BJ (cell line): ENCODE data around the gene SART1. TPM values are rescaled to one million over a fixed set of nuclear protein-coding genes. Genes with fewer than 3 reads are reported as not detected.

ENCODE experiments used
- CTCF ChIA-PET: fragments of 350-600 bp; formaldehyde crosslinking; extraction: SDS; loops from one replicate; lab custom pipeline; 2021; ENCODE audit warnings: antibody characterized with exemption, inconsistent platforms; lab: Yijun Ruan, JAX
- POLR2A ChIA-PET: fragments of 300-600 bp; sonication (Branson Sonifier 250); formaldehyde crosslinking; extraction: SDS; loops from one replicate; lab custom pipeline; 2021; ENCODE audit warnings: antibody characterized with exemption; lab: Charles Lee
- DNase-seq: peaks from one replicate; pipeline ENCODE4 v3.0.0-alpha.2; 2011; ENCODE audit warnings: low read depth
- H3K27me3 ChIP-seq: 2 replicates; pipeline ENCODE4 v1.6.0; 2011; ENCODE audit warnings: low read length; ENCODE audit not compliant: control insufficient read depth, insufficient read depth
- H3K36me3 ChIP-seq: 2 replicates; pipeline ENCODE4 v1.5.1; 2011; ENCODE audit warnings: low read length; ENCODE audit not compliant: control insufficient read depth, insufficient read depth
- H3K4me3 ChIP-seq: 2 replicates; pipeline ENCODE4 v1.5.1; 2011; ENCODE audit warnings: low read depth, mild to moderate bottlenecking, control low read depth, low read length
- polyA plus RNA-seq: library from polyadenylated mRNA; depleted of rRNA; stranded (reverse); fragments of >200 nt; gene quantifications from 2 replicates; pipeline ENCODE4 v1.2.3, GENCODE V29; 2011
- TF ChIP-seq, protein P1 (sequence below): IDR thresholded peaks from 2 replicates; pipeline ENCODE4 v1.5.1; 2011; ENCODE audit warnings: low read depth, mild to moderate bottlenecking, control low read depth, inconsistent platforms, low read length, moderate library complexity; ENCODE audit not compliant: insufficient read depth

SART1 gene
- polyA plus RNA-seq, 1 experiment, result 13.2 TPM

- no peak for DNase-seq
- peak overlapping the region; percentile 81 for H3K4me3 ChIP-seq
- POLR2A ChIA-PET, result interaction anchor here (0.5 to 0.7 kb wide), 2 partner anchors 115 to 143 kb away, joined by 3 read pairs; partner anchors contain the start of gene FIBP
Observed at GRCh38 chr11:66002648-66003225, 41.2 kb downstream of the SART1 start.

DNA sequence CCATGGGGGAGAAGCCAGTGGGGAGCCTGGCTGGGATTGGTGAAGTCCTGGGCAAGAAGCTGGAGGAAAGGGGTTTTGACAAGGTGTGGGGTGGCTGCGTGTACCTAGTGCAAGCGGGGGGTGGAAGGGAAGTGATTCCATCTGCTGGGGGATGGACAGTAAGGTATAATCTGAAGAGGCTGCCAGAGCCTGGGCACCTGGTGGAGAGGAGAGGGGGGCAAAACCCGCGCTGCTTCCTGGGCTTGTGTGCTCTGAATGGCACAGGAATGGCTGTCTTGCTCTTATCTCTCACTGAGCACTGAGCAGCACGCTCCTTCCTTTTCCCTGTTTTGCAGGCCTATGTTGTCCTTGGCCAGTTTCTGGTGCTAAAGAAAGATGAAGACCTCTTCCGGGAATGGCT lies 41.8 kb downstream of the SART1 start:
- Histone ChIP-seq H3K27me3 (no peaks in the 10 kb centered on the region), H3K36me3 (peaks cover 27% of the 10 kb centered on the region), H3K4me3 (peak overlapping the region; percentile 81)
- TF ChIP-seq, protein P1, sequence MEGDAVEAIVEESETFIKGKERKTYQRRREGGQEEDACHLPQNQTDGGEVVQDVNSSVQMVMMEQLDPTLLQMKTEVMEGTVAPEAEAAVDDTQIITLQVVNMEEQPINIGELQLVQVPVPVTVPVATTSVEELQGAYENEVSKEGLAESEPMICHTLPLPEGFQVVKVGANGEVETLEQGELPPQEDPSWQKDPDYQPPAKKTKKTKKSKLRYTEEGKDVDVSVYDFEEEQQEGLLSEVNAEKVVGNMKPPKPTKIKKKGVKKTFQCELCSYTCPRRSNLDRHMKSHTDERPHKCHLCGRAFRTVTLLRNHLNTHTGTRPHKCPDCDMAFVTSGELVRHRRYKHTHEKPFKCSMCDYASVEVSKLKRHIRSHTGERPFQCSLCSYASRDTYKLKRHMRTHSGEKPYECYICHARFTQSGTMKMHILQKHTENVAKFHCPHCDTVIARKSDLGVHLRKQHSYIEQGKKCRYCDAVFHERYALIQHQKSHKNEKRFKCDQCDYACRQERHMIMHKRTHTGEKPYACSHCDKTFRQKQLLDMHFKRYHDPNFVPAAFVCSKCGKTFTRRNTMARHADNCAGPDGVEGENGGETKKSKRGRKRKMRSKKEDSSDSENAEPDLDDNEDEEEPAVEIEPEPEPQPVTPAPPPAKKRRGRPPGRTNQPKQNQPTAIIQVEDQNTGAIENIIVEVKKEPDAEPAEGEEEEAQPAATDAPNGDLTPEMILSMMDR, result no peak
- CTCF ChIA-PET, result interaction anchor here (0.7 to 2.4 kb wide), 5 partner anchors 16 to 131 kb away, joined by 3 to 9 read pairs (median 3); no protein-coding TSS in a partner anchor
- no peak for DNase-seq
- POLR2A ChIA-PET, result interaction anchor here (0.5 kb wide), 1 partner anchor 115 kb away, joined by 3 read pairs; the partner anchor contains the start of gene FIBP

More at GRCh38 chr11:66002648-66003225, 41.2 kb downstream of the SART1 start:
- TF ChIP-seq, protein P1, result peak; percentile 41
- H3K36me3 ChIP-seq, result peaks cover 30% of the 10 kb centered on the region
- no peaks in the 10 kb centered on the region for H3K27me3 ChIP-seq
- CTCF ChIA-PET, result interaction anchor here (0.7 to 1.4 kb wide), 7 partner anchors 12 to 157 kb away, joined by 3 to 9 read pairs (median 3); no protein-coding TSS in a partner anchor

GRCh38 chr11:66004186-66004585 lies 42.7 kb downstream of the SART1 start:
- ChIA-PET CTCF (interaction anchor here (0.5 to 2.4 kb wide), 2 partner anchors 18 to 219 kb away, joined by 3 to 9 read pairs; no protein-coding TSS in a partner anchor), POLR2A (no interaction called here)
- peaks cover 22% of the 10 kb centered on the region for H3K36me3 ChIP-seq
- no peak for DNase-seq
- no peaks in the 10 kb centered on the region for H3K27me3 ChIP-seq
- TF ChIP-seq, protein P1, result no peak
- H3K4me3 ChIP-seq, result no peak overlapping the region

DNA sequence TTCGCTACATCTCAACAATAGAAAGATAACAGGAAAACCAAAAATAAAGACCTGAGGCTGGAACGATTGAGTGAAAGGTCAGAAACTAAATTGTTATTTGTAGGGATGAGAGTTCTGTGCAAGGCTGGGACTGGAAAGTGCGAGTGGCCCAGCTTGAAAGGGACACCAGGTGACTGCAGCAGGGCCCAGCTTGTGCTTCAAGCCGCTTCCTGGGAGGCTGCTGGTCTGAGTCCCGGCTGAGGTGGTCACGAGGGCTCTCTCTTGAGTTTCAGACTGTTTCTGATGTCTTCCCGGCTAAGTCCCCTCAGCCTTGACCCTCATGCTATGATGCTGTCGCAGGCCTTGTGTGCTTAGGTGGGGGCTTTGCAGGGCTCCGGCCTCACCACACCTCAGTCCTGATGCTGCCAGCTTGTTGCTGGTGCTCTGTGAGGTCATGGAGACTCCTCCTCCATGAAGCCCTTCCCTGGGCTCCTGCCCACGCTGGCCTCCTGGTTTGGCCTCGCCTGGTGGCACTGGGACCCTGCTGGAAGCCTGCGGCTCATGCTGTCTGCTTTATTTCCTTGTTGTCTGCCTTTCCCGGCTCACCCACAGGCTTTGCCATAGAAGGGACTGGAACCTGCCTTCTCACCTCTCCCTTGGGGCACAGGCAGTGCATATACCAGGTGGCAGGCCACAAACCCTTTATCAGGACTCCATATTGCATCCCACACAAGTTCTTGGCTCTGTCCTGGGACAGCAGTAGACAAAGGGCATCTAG lies 44.8 kb downstream of the SART1 start:
- Histone ChIP-seq H3K27me3 (no peaks in the 10 kb centered on the region), H3K36me3 (peaks cover 14% of the 10 kb centered on the region), H3K4me3 (no peak overlapping the region)
- no peak for DNase-seq
- POLR2A ChIA-PET, result no interaction called here
- TF ChIP-seq, protein P1, result no peak
- CTCF ChIA-PET, result interaction anchor here (7.7 kb wide), 1 partner anchor 17 kb away, joined by 48 read pairs; no protein-coding TSS in a partner anchor

DNA sequence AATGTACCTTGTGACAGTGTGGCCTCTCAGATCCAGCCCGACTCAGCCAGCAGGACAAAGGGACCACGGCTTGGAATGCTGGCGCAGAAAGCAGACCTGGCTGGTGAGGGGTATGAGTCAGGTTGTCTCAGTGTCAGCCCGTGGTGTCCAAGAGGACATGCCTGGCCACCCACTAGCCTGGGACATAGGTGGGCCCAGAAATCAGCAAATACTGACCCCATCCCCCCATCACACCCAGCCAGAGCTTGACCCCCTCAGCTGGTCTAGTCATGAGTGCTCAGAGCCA lies 45.3 kb downstream of the SART1 start:
- no peaks in the 10 kb centered on the region for H3K27me3 ChIP-seq
- CTCF ChIA-PET, result interaction anchor here (1.0 to 7.7 kb wide), 2 partner anchors 16 to 135 kb away, joined by 3 to 48 read pairs; no protein-coding TSS in a partner anchor
- peaks cover 14% of the 10 kb centered on the region for H3K36me3 ChIP-seq
- TF ChIP-seq, protein P1, result no peak
- no peak for DNase-seq
- POLR2A ChIA-PET, result no interaction called here
- H3K4me3 ChIP-seq, result no peak overlapping the region
